ENCODE data around the gene EXOC4.
A peak's percentile ranks its signal among the peaks of the same experiment; 100 is the strongest.

Gene EXOC4

GRCh38 chr7:133688483-133689239 lies 435.8 kb downstream of the EXOC4 start:
- no peak for DNase-seq

- no peak for DNase-seq
Measured at GRCh38 chr7:133690740-133691139, 437.9 kb downstream of the EXOC4 start.

- DNase-seq: no peak
Measured at GRCh38 chr7:133691727-133692610, 439.1 kb downstream of the EXOC4 start.

GRCh38 chr7:133693281-133693680 lies 440.4 kb downstream of the EXOC4 start:
- no peak for DNase-seq

- DNase-seq: no peak
Measured at GRCh38 chr7:133696056-133696455, 443.2 kb downstream of the EXOC4 start.

- no peak for DNase-seq
Measured at GRCh38 chr7:133697585-133697984, 444.7 kb downstream of the EXOC4 start.

GRCh38 chr7:133698127-133698526 lies 445.2 kb downstream of the EXOC4 start:
- no peak for DNase-seq

- DNase-seq: no peak
Measured at GRCh38 chr7:133699386-133699785, 446.5 kb downstream of the EXOC4 start.

- no peak for DNase-seq
Measured at GRCh38 chr7:133702078-133702477, 449.2 kb downstream of the EXOC4 start.

GRCh38 chr7:133702960-133703359 lies 450.1 kb downstream of the EXOC4 start:
- DNase-seq: no peak

GRCh38 chr7:133703547-133703946 lies 450.7 kb downstream of the EXOC4 start:
- peak; percentile 72 for DNase-seq

GRCh38 chr7:133704453-133704852 lies 451.6 kb downstream of the EXOC4 start:
- DNase-seq: no peak

- no peak for DNase-seq
Measured at GRCh38 chr7:133705596-133705995, 452.7 kb downstream of the EXOC4 start.

- no peak for DNase-seq
Measured at GRCh38 chr7:133706016-133706415, 453.1 kb downstream of the EXOC4 start.

GRCh38 chr7:133709036-133709880 lies 456.4 kb downstream of the EXOC4 start:
- DNase-seq: no peak

GRCh38 chr7:133712544-133712943 lies 459.7 kb downstream of the EXOC4 start:
- no peak for DNase-seq

GRCh38 chr7:133714654-133715053 lies 461.8 kb downstream of the EXOC4 start:
- DNase-seq: no peak

GRCh38 chr7:133718131-133718530 lies 465.3 kb downstream of the EXOC4 start:
- no peak for DNase-seq

- DNase-seq: no peak
Measured at GRCh38 chr7:133723044-133723443, 470.2 kb downstream of the EXOC4 start.

- no peak for DNase-seq
Measured at GRCh38 chr7:133724148-133724547, 471.3 kb downstream of the EXOC4 start.

GRCh38 chr7:133724694-133725093 lies 471.8 kb downstream of the EXOC4 start:
- DNase-seq: no peak

GRCh38 chr7:133727476-133728214 lies 474.8 kb downstream of the EXOC4 start:
- DNase-seq: no peak
